HG03575 (cell line): ENCODE data around the gene TRIB2.
"Not testable (repeated sequence)": the region's sequence is repeated elsewhere in the genome, so short reads cannot be mapped to it uniquely, and the experiment has no call there.

Experiments used
- ATAC-seq: cut with Tn5 transposase; IDR thresholded peaks from one replicate; pipeline ENCODE4 v1.9.1; 2021; ENCODE audit not compliant: unreplicated experiment, insufficient number of reproducible peaks, low FRiP score; ENCODE audit errors: extremely low read depth

Gene TRIB2

GRCh38 chr2:12716282-12717190, at the start of gene TRIB2:
TRIB2 (plus strand) TSS chr2:12716936; CDS start chr2:12718308, 1,372 bp downstream.
- no peak for ATAC-seq

- ATAC-seq = no peak
These were observed 47.7 kb upstream of the TRIB2 start for GRCh38 chr2:12669036-12669435.

- no peak for ATAC-seq
These were observed 43.9 kb upstream of the TRIB2 start for GRCh38 chr2:12672711-12673315.

GRCh38 chr2:12674644-12675328, 42.0 kb upstream of the TRIB2 start:
- ATAC-seq = no peak

GRCh38 chr2:12675352-12675795, 41.4 kb upstream of the TRIB2 start:
- ATAC-seq = no peak

GRCh38 chr2:12675801-12676200, 40.9 kb upstream of the TRIB2 start:
- ATAC-seq = no peak

- ATAC-seq = no peak
These were observed 40.0 kb upstream of the TRIB2 start for GRCh38 chr2:12676771-12677170.

GRCh38 chr2:12678186-12678585, 38.5 kb upstream of the TRIB2 start:
- ATAC-seq = no peak

GRCh38 chr2:12679550-12680072, 37.1 kb upstream of the TRIB2 start:
- ATAC-seq = no peak

GRCh38 chr2:12680115-12680514, 36.6 kb upstream of the TRIB2 start:
- not testable (repeated sequence) for ATAC-seq

GRCh38 chr2:12682017-12682416, 34.7 kb upstream of the TRIB2 start:
- ATAC-seq = no peak

- no peak for ATAC-seq
These were observed 33.2 kb upstream of the TRIB2 start for GRCh38 chr2:12683457-12684100.

GRCh38 chr2:12684471-12684936, 32.2 kb upstream of the TRIB2 start:
- no peak for ATAC-seq

- no peak for ATAC-seq
These were observed 31.6 kb upstream of the TRIB2 start for GRCh38 chr2:12685145-12685544.

GRCh38 chr2:12685956-12686355, 30.8 kb upstream of the TRIB2 start:
- no peak for ATAC-seq

GRCh38 chr2:12686708-12687283, 29.9 kb upstream of the TRIB2 start:
- ATAC-seq = no peak

- ATAC-seq = no peak
These were observed 28.6 kb upstream of the TRIB2 start for GRCh38 chr2:12688091-12688490.

- ATAC-seq = no peak
These were observed 27.8 kb upstream of the TRIB2 start for GRCh38 chr2:12688893-12689292.

- ATAC-seq = no peak
These were observed 23.2 kb upstream of the TRIB2 start for GRCh38 chr2:12693509-12693908.
